Memory B cell (primary cell): Measurements from ENCODE around the gene UBAC2.
A peak's percentile ranks its signal among the peaks of the same experiment; 100 is the strongest.
"Not testable (repeated sequence)": the region's sequence is repeated elsewhere in the genome, so short reads cannot be mapped to it uniquely, and the experiment has no call there.

ENCODE experiments used
- ATAC-seq: fragments of 150-1000 bp; cut with Tn5 transposase; 2 replicates; pipeline ENCODE4 v1.10.0; 2021; ENCODE audit warnings: low read depth, mild to moderate bottlenecking, moderate library complexity
- DNase-seq, 2 donors: peaks; one replicate each; pipeline ENCODE4 v3.0.0; 2022; ENCODE audit warnings: low spot score in 2 of 2
- H3K27ac Mint-ChIP-seq: one replicate; pipeline ENCODE4 v1.8.0; 2022; ENCODE audit warnings: mild to moderate bottlenecking, moderate library complexity, mixed read lengths
- H3K27me3 Mint-ChIP-seq: one replicate; pipeline ENCODE4 v1.8.0; 2022; ENCODE audit warnings: mixed read lengths
- H3K36me3 Mint-ChIP-seq: one replicate; pipeline ENCODE4 v1.8.0; 2022; ENCODE audit warnings: mild to moderate bottlenecking, mixed read lengths
- H3K4me1 Mint-ChIP-seq: one replicate; pipeline ENCODE4 v1.8.0; 2022; ENCODE audit warnings: mixed read lengths
- H3K4me3 Mint-ChIP-seq: one replicate; pipeline ENCODE4 v1.8.0; 2022; ENCODE audit warnings: mild to moderate bottlenecking, moderate library complexity, mixed read lengths
- H3K9me3 Mint-ChIP-seq: one replicate; pipeline ENCODE4 v1.8.0; 2022; ENCODE audit warnings: mixed read lengths

The UBAC2 gene

DNA sequence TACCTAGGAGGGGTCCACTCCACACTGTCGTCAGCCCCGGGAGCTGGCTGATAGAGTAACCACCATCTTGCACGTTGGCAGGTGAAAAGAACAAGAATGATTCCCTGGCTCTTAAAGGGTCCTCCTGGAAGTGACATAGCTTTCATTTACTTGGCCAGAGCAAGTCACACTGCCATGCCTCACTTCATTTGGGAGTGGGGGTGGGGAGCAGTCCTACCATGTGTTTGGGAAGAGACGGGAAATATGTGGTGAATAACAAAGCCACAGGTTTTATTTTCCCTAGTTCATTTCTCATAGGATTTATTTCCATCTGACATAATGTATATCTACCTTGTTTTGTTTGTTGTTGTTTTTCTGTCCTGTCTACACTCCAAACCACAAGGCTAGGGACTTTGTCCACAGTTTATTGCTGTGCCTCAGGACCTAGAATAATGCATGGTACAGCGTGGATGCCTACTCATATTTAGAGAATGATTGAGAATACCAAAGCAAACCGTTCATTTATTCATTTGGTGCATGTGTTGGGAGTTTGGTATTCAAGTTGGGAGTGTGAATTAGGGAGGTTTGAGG lies 26.8 kb downstream of the UBAC2 start:
- H3K27ac Mint-ChIP-seq: peak overlapping the region; percentile 6
- H3K4me1 Mint-ChIP-seq: peaks cover 55% of the 10 kb centered on the region
- no peak for ATAC-seq
- peaks cover 9% of the 10 kb centered on the region for H3K36me3 Mint-ChIP-seq
- H3K27me3 Mint-ChIP-seq: no peaks in the 10 kb centered on the region
- peak overlapping the region; percentile 21 for H3K4me3 Mint-ChIP-seq
- no peak for DNase-seq
- H3K9me3 Mint-ChIP-seq: peaks cover 2% of the 10 kb centered on the region

DNA sequence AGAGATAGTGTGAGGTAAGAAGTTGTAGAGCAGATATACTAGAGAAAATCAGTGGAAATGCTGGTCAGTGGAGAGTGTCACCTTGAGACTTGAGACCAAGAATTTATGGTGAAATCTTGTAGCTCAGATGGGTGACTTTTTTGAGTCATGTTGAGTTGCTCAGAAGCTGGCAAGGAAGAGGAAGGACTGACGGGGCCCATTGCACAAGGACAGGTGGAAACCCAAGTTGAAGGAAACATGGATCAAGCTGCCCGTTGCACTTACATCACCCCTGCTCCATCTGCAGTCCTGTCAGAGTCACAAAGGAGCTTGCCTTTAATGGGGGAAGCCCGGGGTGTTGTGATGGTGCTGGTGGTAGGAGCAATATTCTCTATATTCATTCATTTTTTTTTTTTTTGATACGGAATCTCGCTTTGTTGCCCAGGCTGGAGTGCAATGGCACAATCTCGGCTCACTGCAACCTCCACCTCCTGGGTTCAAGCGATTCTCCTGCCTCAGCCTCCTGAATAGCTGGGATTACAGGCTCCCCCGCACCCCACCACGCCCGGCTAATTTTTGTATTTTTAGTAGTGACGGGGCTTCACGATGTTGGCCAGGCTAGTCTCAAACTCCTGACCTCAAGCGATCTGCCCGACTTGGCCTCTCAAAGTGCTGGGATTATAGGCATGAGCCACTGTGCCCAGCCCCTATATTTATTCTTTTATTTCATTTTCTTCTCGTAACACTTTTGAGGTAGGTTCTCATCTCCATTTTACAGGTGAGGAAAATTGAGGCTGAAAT lies 27.4 kb downstream of the UBAC2 start:
- no peak for DNase-seq
- H3K4me1 Mint-ChIP-seq: peaks cover 54% of the 10 kb centered on the region
- H3K4me3 Mint-ChIP-seq: peak overlapping the region; percentile 85
- H3K9me3 Mint-ChIP-seq: peaks cover 2% of the 10 kb centered on the region
- peak overlapping the region; percentile 29 for H3K27ac Mint-ChIP-seq
- H3K27me3 Mint-ChIP-seq: no peaks in the 10 kb centered on the region
- peaks cover 9% of the 10 kb centered on the region for H3K36me3 Mint-ChIP-seq
- no peak for ATAC-seq

DNA sequence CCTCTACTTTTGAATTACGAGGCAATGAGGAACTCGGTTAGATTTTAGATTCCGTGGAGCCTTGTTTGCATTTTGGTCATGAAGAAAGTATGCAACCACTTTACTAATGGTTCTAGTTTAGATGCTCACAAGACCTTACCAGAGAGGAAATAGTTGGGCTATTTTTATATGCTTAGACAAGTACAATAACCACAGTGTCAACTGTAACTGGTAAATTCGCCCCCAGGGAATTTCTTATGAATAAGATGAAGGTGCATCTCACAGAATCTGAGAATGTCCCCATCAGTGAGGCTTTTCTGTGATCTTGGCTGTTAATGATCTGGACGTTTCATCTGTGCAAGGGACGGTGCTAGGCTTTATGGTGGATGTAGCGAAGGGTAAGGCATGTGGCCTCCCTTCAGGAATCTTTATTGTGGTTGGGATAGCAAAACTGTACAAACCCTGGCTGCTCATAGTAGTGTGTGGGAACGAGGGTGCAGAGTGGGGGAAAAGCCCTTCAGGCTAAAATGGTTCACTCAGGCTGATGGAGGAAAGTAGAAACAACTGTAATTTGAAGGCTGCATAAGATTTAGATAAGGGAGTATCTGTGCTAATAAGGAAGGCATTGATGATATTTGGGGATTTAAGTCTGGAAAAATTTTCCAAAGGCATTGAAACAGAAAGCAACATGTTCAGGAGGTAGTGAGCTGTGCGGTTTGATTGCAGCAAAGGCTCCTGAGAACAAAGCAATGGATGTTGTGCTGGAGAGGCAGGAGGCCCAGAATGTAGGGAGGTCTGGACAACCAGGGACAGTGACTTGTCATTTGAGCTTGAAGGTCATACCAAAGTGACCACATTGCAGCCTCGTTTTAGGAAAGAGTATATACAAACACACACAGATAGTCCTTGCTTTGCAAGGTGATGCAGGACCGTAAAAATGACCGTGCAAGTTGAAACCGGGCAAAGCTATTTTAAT lies 28.4 kb downstream of the UBAC2 start:
- H3K4me1 Mint-ChIP-seq: peaks cover 46% of the 10 kb centered on the region
- DNase-seq (peak; percentile 35 to 61), ATAC-seq (peak; percentile 84)
- H3K27ac Mint-ChIP-seq: peak overlapping the region; percentile 29
- no peaks in the 10 kb centered on the region for H3K9me3 Mint-ChIP-seq
- H3K27me3 Mint-ChIP-seq: no peaks in the 10 kb centered on the region
- H3K36me3 Mint-ChIP-seq: peaks cover 5% of the 10 kb centered on the region
- peak overlapping the region; percentile 85 for H3K4me3 Mint-ChIP-seq

DNA sequence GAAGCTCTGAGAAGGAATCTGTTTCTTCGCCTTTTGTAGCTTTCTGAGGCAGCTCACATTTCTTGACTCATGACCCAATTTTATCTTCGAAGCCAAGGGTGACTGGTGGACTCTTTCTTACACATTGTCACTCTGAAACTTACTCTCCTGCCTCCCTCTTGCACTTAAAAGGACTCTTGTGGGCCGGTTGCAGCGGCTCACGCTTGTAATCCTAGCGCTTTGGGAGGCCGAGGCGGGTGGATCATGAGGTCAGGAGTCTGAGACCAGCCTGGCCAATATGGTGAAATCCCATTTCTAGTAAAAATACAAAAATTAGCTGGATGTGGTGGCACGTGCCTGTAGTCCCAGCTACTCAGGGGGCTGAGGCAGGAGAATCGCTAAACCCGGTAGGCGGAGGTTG lies 29.9 kb downstream of the UBAC2 start:
- peaks cover 46% of the 10 kb centered on the region for H3K4me1 Mint-ChIP-seq
- H3K27ac Mint-ChIP-seq, H3K4me3 Mint-ChIP-seq, H3K36me3 Mint-ChIP-seq, DNase-seq, ATAC-seq, H3K9me3 Mint-ChIP-seq, H3K27me3 Mint-ChIP-seq: not testable (repeated sequence)

- H3K4me1 Mint-ChIP-seq: peaks cover 46% of the 10 kb centered on the region
- H3K36me3 Mint-ChIP-seq: peaks cover 9% of the 10 kb centered on the region
- no peak overlapping the region for H3K4me3 Mint-ChIP-seq
- H3K9me3 Mint-ChIP-seq: no peaks in the 10 kb centered on the region
- ATAC-seq (no peak), DNase-seq (no peak)
- H3K27me3 Mint-ChIP-seq: no peaks in the 10 kb centered on the region
- H3K27ac Mint-ChIP-seq: no peak overlapping the region
These were observed 30.3 kb downstream of the UBAC2 start for GRCh38 chr13:99230991-99231390.

- no peaks in the 10 kb centered on the region for H3K27me3 Mint-ChIP-seq
- H3K27ac Mint-ChIP-seq: peak overlapping the region; percentile 86
- DNase-seq: peak in 1 of 2 donors; percentile 21
- peak overlapping the region; percentile 58 for H3K4me3 Mint-ChIP-seq
- peaks cover 42% of the 10 kb centered on the region for H3K4me1 Mint-ChIP-seq
- no peaks in the 10 kb centered on the region for H3K9me3 Mint-ChIP-seq
- ATAC-seq: peak; percentile 55
- peaks cover 3% of the 10 kb centered on the region for H3K36me3 Mint-ChIP-seq
These were observed 31.1 kb downstream of the UBAC2 start for GRCh38 chr13:99231721-99232120.

DNA sequence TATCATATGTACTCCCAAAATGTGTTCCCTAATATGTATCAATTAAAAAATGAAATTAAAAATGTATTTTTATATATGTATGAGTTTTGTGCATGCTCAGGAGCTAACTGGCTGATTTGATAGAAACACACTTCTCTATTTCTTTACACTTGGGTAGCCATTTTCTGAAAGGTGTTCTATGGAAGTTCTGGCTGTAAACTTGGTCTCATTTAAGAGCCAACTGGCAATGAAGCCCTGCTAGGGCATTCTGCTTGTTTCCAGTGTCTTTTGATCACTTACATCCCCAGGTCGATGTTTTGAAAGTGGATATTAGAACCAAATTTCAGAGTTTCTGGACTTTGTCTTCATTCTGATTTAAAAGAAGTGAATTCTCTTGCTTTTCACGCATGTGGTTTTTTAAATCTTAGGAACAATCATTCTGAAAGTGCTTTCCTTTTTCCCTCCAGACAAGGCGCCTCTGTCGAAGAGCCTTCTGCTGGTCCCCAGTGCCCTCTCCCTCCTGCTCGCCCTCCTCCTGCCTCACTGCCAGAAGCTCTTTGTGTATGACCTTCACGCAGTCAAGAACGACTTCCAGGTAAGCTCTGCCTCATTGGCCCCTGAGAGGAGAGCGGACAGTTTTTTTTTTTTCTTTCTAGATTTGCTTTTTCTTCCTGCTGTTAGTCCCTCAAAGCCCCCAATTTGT lies 37.5 kb downstream of the UBAC2 start:
- DNase-seq: no peak
- no peaks in the 10 kb centered on the region for H3K27me3 Mint-ChIP-seq
- ATAC-seq: peak; percentile 73
- H3K9me3 Mint-ChIP-seq: no peaks in the 10 kb centered on the region
- peaks cover 36% of the 10 kb centered on the region for H3K4me1 Mint-ChIP-seq
- peak overlapping the region; percentile 81 for H3K4me3 Mint-ChIP-seq
- H3K27ac Mint-ChIP-seq: peak overlapping the region; percentile 95
- peaks cover 18% of the 10 kb centered on the region for H3K36me3 Mint-ChIP-seq

DNA sequence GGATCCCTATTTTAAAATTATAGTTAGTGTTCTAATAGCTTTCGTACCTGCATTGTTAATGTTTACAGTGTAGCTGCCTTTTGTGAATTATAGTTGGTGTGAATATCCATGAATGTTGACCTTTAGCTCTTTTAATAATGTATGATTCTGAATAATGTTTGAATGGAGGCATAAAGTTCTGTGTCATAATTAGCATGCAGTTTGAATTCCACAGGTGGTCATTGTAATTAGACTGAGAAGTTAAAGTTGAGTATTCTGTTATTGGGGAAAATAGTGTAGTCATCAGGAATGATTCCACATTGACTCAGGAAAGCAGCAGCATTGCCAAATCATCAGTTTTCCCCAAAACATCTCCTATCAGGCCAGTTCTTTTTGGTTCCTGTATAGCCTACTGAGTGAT lies 45.4 kb downstream of the UBAC2 start:
- no peak for ATAC-seq
- DNase-seq: no peak
- Mint-ChIP-seq H3K36me3 (peaks cover 33% of the 10 kb centered on the region), H3K9me3 (peaks cover 6% of the 10 kb centered on the region), H3K27me3 (no peaks in the 10 kb centered on the region), H3K27ac (no peak overlapping the region), H3K4me1 (peaks cover 10% of the 10 kb centered on the region), H3K4me3 (no peak overlapping the region)

- not testable (repeated sequence) for H3K4me3 Mint-ChIP-seq, H3K27me3 Mint-ChIP-seq, DNase-seq, ATAC-seq, H3K27ac Mint-ChIP-seq, H3K9me3 Mint-ChIP-seq
- peaks cover 18% of the 10 kb centered on the region for H3K4me1 Mint-ChIP-seq
- H3K36me3 Mint-ChIP-seq: peaks cover 43% of the 10 kb centered on the region
These were observed 48.5 kb downstream of the UBAC2 start for GRCh38 chr13:99249178-99249577.

- H3K4me1 Mint-ChIP-seq: peaks cover 18% of the 10 kb centered on the region
- peaks cover 42% of the 10 kb centered on the region for H3K36me3 Mint-ChIP-seq
- H3K27ac Mint-ChIP-seq, DNase-seq, H3K4me3 Mint-ChIP-seq, H3K9me3 Mint-ChIP-seq, ATAC-seq, H3K27me3 Mint-ChIP-seq: not testable (repeated sequence)
These were observed 49.0 kb downstream of the UBAC2 start for GRCh38 chr13:99249606-99250005.

DNA sequence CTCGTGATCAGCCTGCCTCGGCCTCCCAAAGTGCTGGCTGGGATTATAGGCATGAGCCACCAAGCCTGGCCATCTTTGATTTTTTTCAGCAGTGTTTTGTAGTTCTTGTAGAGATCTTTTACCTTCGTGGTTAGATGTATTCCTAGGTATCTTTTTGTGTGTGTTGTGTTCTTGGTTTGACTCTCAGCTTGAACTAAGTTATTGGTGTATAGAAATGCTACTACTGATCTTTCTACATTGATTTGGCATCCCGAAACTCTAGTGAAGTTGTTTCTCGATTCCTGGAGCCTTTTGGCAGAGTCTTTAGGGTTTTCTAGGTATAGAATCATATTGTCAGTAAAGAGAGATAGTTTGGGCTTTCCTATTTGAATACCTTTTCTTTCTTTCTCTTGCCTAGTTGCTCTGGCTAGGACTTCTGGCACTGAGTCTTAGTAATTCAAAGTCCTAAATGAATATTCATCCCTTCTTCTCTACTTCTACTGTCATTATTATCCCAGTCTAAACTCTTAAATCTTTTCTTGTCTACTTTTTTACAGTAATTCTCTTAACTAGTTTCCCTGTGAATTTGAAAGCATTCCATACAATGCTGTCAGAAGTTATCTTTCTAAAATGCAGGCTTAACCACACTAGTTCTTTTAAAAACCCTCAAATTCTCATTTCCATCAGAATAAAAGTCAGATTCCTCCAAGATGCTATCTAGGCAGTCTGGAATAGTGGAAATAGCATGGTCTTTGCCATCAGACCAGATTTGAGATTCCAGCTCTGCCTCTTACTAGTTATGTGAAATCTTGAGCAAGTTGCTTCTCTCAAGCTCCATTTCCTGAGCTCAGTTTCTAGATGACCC lies 50.5 kb downstream of the UBAC2 start:
- ATAC-seq: no peak
- peaks cover 51% of the 10 kb centered on the region for H3K36me3 Mint-ChIP-seq
- H3K4me3 Mint-ChIP-seq: no peak overlapping the region
- peak overlapping the region; percentile 60 for H3K27ac Mint-ChIP-seq
- peaks cover 6% of the 10 kb centered on the region for H3K9me3 Mint-ChIP-seq
- DNase-seq: no peak
- H3K27me3 Mint-ChIP-seq: no peaks in the 10 kb centered on the region
- H3K4me1 Mint-ChIP-seq: peaks cover 28% of the 10 kb centered on the region

DNA sequence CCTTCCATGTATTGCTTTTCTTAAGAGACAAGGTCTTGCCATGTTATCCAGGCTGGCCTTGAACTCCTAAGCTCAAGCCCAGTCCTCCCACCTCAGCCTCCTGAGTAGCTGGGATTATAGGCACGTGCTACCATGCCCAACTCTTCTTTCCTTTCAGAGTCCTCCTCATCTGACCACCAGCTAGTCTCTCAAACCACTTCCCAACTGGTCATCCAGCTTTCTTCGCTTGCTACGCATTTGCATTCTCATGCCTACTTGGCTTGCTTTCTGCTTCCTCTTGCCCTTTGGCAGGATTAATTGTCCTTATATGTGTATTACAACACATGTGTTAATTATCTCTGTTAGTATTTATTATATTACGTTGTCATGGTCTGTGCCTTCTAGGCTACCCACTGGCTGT lies 51.3 kb downstream of the UBAC2 start:
- Mint-ChIP-seq H3K36me3 (peaks cover 49% of the 10 kb centered on the region), H3K4me3 (no peak overlapping the region), H3K9me3 (peaks cover 6% of the 10 kb centered on the region), H3K27ac (peak overlapping the region; percentile 60), H3K4me1 (peaks cover 28% of the 10 kb centered on the region), H3K27me3 (no peaks in the 10 kb centered on the region)
- ATAC-seq (no peak), DNase-seq (no peak)

DNA sequence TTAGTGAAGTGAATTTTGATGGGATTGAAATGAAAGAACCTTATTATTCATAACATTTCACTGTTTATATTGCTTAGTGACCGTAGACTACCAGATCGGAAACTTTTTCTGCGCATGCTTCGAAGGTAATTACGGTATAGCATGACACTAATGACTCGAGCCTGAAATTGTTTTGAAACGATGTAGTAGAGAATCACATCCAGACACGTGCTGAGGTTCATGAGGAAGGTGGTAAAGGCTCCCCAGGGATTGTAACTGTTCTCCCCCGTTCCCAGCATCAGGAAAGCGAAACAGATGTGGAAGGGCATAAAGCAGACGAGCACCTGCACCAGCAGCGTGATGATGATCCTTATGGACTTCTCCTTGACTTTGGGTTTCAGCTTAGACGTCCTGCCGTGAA lies 54.2 kb downstream of the UBAC2 start:
- Mint-ChIP-seq H3K27me3 (no peaks in the 10 kb centered on the region), H3K36me3 (peaks cover 36% of the 10 kb centered on the region), H3K27ac (peak overlapping the region; percentile 62), H3K4me3 (peak overlapping the region; percentile 53), H3K9me3 (no peaks in the 10 kb centered on the region), H3K4me1 (peaks cover 32% of the 10 kb centered on the region)
- DNase-seq (no peak), ATAC-seq (no peak)
